A549 (cell line): ENCODE results near the gene PHYKPL.

Experiments used
- CTCF ChIP-seq: fragments of >200 bp; sonication (Bioruptor Twin); formaldehyde crosslinking; IDR thresholded peaks from 3 replicates; pipeline ENCODE4 v1.5.1; 2016
- JUN ChIP-seq, 2 experiments: fragments of >200 bp; sonication (Bioruptor Twin); formaldehyde crosslinking; IDR thresholded peaks; 2 replicates in 1 of 2; 3 replicates in 1 of 2; pipeline ENCODE4 v1.6.1; 2016 to 2017
- MYC ChIP-seq: IDR thresholded peaks from 2 replicates; pipeline ENCODE4 v1.6.1; 2012; ENCODE audit warnings: mild to moderate bottlenecking, inconsistent platforms, low read length, improper control_type of control experiment, borderline replicate concordance
- POLR2A ChIP-seq: IDR thresholded peaks from 2 replicates; pipeline ENCODE4 v1.6.1; 2012; ENCODE audit warnings: mild to moderate bottlenecking, low read length
- RCOR1 ChIP-seq: fragments of 150-350 bp; IDR thresholded peaks from 2 replicates; pipeline ENCODE4 v1.6.1; 2014; ENCODE audit warnings: antibody characterized with exemption, low read length, low read depth
- TF ChIP-seq, protein P1 (sequence below): fragments of >200 bp; sonication (Bioruptor Twin); formaldehyde crosslinking; IDR thresholded peaks from 3 replicates; pipeline ENCODE4 v1.6.1; 2016

- TF ChIP-seq CTCF, result no peak
- TF ChIP-seq JUN (IDR thresholded peaks at IDR 0.05), result no peak
- TF ChIP-seq, protein P1, sequence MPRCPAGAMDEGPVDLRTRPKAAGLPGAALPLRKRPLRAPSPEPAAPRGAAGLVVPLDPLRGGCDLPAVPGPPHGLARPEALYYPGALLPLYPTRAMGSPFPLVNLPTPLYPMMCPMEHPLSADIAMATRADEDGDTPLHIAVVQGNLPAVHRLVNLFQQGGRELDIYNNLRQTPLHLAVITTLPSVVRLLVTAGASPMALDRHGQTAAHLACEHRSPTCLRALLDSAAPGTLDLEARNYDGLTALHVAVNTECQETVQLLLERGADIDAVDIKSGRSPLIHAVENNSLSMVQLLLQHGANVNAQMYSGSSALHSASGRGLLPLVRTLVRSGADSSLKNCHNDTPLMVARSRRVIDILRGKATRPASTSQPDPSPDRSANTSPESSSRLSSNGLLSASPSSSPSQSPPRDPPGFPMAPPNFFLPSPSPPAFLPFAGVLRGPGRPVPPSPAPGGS, result no peak
- TF ChIP-seq RCOR1, result no peak
- TF ChIP-seq MYC, result no peak
- no peak for TF ChIP-seq POLR2A
These were observed 40.0 kb upstream of the PHYKPL start for GRCh38 chr5:178272591-178272990.
